Measurements from ENCODE around the gene PIP5KL1.

Gene PIP5KL1

GRCh38 chr9:127875306-127875966 is 55.1 kb downstream of the PIP5KL1 start:
- peak overlapping the region; percentile 65 to 95 for H3K18ac ChIP-seq (ENCODE audit: low read depth in 1 of 2, low read length in 2 of 2)
- no peak overlapping the region for H2BK5ac ChIP-seq (ENCODE audit: low read depth, low read length, poor library complexity, severe bottlenecking)
- peak overlapping the region in 1 of 2 experiments; percentile 75 for H3K4me3 ChIP-seq (ENCODE audit: insufficient read depth in 1 of 2, low read depth in 1 of 2, low read length in 2 of 2)
- peaks cover 19% of the 10 kb centered on the region for H3K79me1 ChIP-seq (replicated peaks; ENCODE audit: low read length, poor library complexity, severe bottlenecking)
- peak overlapping the region in 1 of 2 experiments; percentile 90 for H3K14ac ChIP-seq (ENCODE audit: low read length in 2 of 2)
- H3K9ac ChIP-seq (ENCODE audit: low read length): peak overlapping the region; percentile 77
- H2BK12ac ChIP-seq (ENCODE audit: low read length in 2 of 2): peak overlapping the region; percentile 29 to 82
- H3K4me1 ChIP-seq (ENCODE audit: control insufficient read depth, insufficient read depth, low read depth, low read length): peaks cover 43% of the 10 kb centered on the region
- H3K27me3 ChIP-seq (ENCODE audit: control insufficient read depth in 1 of 2, insufficient read depth in 1 of 2, low read length in 2 of 2): no peaks in the 10 kb centered on the region
- peak overlapping the region; percentile 43 for H2AK5ac ChIP-seq (ENCODE audit: low read length, severe bottlenecking)
- 70% methylated on average over 10 of the region's 10 CpGs for WGBS
- H2AFZ ChIP-seq (ENCODE audit: low read depth, low read length): no peak overlapping the region
- peak; percentile 83 for DNase-seq
- no peak overlapping the region for H3K27ac ChIP-seq (ENCODE audit: low read length, poor library complexity, severe bottlenecking)
- H2BK120ac ChIP-seq (ENCODE audit: low read depth, low read length): peak overlapping the region; percentile 19
- peak overlapping the region; percentile 30 for H3K4me2 ChIP-seq (ENCODE audit: low read length, poor library complexity, severe bottlenecking)
- H4K91ac ChIP-seq (ENCODE audit: low read length): peak overlapping the region; percentile 87
- peak overlapping the region; percentile 56 for H4K8ac ChIP-seq (ENCODE audit: low read length)
- peak overlapping the region; percentile 43 to 65 for H3K4ac ChIP-seq (ENCODE audit: low read depth in 1 of 2, low read length in 2 of 2)
- peak overlapping the region; percentile 55 for H2BK15ac ChIP-seq (ENCODE audit: low read depth, poor library complexity, severe bottlenecking)
- H3K36me3 ChIP-seq (ENCODE audit: control insufficient read depth in 1 of 2, insufficient read depth in 2 of 2, low read depth in 1 of 2, low read length in 2 of 2): peaks cover 35 to 41% of the 10 kb centered on the region in 2 experiments
- H3K9me3 ChIP-seq (ENCODE audit: control insufficient read depth, low read length): no peaks in the 10 kb centered on the region
- H3K23ac ChIP-seq (ENCODE audit: low read length in 2 of 2): peak overlapping the region in 1 of 2 experiments; percentile 51

GRCh38 chr9:127874301-127875221 is 56.0 kb downstream of the PIP5KL1 start:
- Histone ChIP-seq H3K9ac (ENCODE audit: low read length) (peak overlapping the region; percentile 77), H3K36me3 (ENCODE audit: control insufficient read depth in 1 of 2, insufficient read depth in 2 of 2, low read depth in 1 of 2, low read length in 2 of 2) (peaks cover 41 to 44% of the 10 kb centered on the region in 2 experiments), H2AK5ac (ENCODE audit: low read length, severe bottlenecking) (no peak overlapping the region), H2BK120ac (ENCODE audit: low read depth, low read length) (peak overlapping the region; percentile 19), H3K4me3 (ENCODE audit: insufficient read depth in 1 of 2, low read depth in 1 of 2, low read length in 2 of 2) (peak overlapping the region in 1 of 2 experiments; percentile 75), H3K14ac (ENCODE audit: low read length in 2 of 2) (no peak overlapping the region), H2AFZ (ENCODE audit: low read depth, low read length) (no peak overlapping the region), H2BK15ac (ENCODE audit: low read depth, poor library complexity, severe bottlenecking) (no peak overlapping the region), H3K4ac (ENCODE audit: low read depth in 1 of 2, low read length in 2 of 2) (peak overlapping the region in 1 of 2 experiments; percentile 66), H4K91ac (ENCODE audit: low read length) (peak overlapping the region; percentile 79), H3K27me3 (ENCODE audit: control insufficient read depth in 1 of 2, insufficient read depth in 1 of 2, low read length in 2 of 2) (no peaks in the 10 kb centered on the region), H3K23ac (ENCODE audit: low read length in 2 of 2) (peak overlapping the region in 1 of 2 experiments; percentile 46), H3K4me2 (ENCODE audit: low read length, poor library complexity, severe bottlenecking) (no peak overlapping the region), H3K9me3 (ENCODE audit: control insufficient read depth, low read length) (no peaks in the 10 kb centered on the region), H3K27ac (ENCODE audit: low read length, poor library complexity, severe bottlenecking) (no peak overlapping the region), H2BK5ac (ENCODE audit: low read depth, low read length, poor library complexity, severe bottlenecking) (no peak overlapping the region), H2BK12ac (ENCODE audit: low read length in 2 of 2) (peak overlapping the region; percentile 79 to 82), H3K79me1 (replicated peaks; ENCODE audit: low read length, poor library complexity, severe bottlenecking) (peaks cover 19% of the 10 kb centered on the region), H3K4me1 (ENCODE audit: control insufficient read depth, insufficient read depth, low read depth, low read length) (peaks cover 45% of the 10 kb centered on the region), H4K8ac (ENCODE audit: low read length) (peak overlapping the region; percentile 50), H3K18ac (ENCODE audit: low read depth in 1 of 2, low read length in 2 of 2) (peak overlapping the region in 1 of 2 experiments; percentile 95)
- no peak for DNase-seq
- WGBS: 97% methylated on average over 16 of the region's 19 CpGs

- Histone ChIP-seq H3K4me1 (ENCODE audit: control insufficient read depth, insufficient read depth, low read depth, low read length) (peaks cover 45% of the 10 kb centered on the region), H3K18ac (ENCODE audit: low read depth in 1 of 2, low read length in 2 of 2) (no peak overlapping the region), H3K23ac (ENCODE audit: low read length in 2 of 2) (no peak overlapping the region), H3K4me3 (ENCODE audit: insufficient read depth in 1 of 2, low read depth in 1 of 2, low read length in 2 of 2) (peak overlapping the region in 1 of 2 experiments; percentile 75), H3K27ac (ENCODE audit: low read length, poor library complexity, severe bottlenecking) (no peak overlapping the region), H4K91ac (ENCODE audit: low read length) (no peak overlapping the region), H2BK15ac (ENCODE audit: low read depth, poor library complexity, severe bottlenecking) (no peak overlapping the region), H3K14ac (ENCODE audit: low read length in 2 of 2) (no peak overlapping the region), H3K9me3 (ENCODE audit: control insufficient read depth, low read length) (no peaks in the 10 kb centered on the region), H3K36me3 (ENCODE audit: control insufficient read depth in 1 of 2, insufficient read depth in 2 of 2, low read depth in 1 of 2, low read length in 2 of 2) (peaks cover 48 to 51% of the 10 kb centered on the region in 2 experiments), H3K79me1 (replicated peaks; ENCODE audit: low read length, poor library complexity, severe bottlenecking) (peaks cover 19% of the 10 kb centered on the region), H2BK5ac (ENCODE audit: low read depth, low read length, poor library complexity, severe bottlenecking) (no peak overlapping the region), H3K9ac (ENCODE audit: low read length) (peak overlapping the region; percentile 77), H3K4ac (ENCODE audit: low read depth in 1 of 2, low read length in 2 of 2) (peak overlapping the region in 1 of 2 experiments; percentile 9), H2BK12ac (ENCODE audit: low read length in 2 of 2) (peak overlapping the region in 1 of 2 experiments; percentile 18), H2AFZ (ENCODE audit: low read depth, low read length) (no peak overlapping the region), H3K27me3 (ENCODE audit: control insufficient read depth in 1 of 2, insufficient read depth in 1 of 2, low read length in 2 of 2) (no peaks in the 10 kb centered on the region), H2AK5ac (ENCODE audit: low read length, severe bottlenecking) (no peak overlapping the region), H2BK120ac (ENCODE audit: low read depth, low read length) (no peak overlapping the region), H4K8ac (ENCODE audit: low read length) (peak overlapping the region; percentile 17), H3K4me2 (ENCODE audit: low read length, poor library complexity, severe bottlenecking) (no peak overlapping the region)
- no peak for DNase-seq
- WGBS: 95% methylated on average over 9 of the region's 10 CpGs
Measured at GRCh38 chr9:127873886-127874285, 56.7 kb downstream of the PIP5KL1 start.
